Trophoblast cell (in vitro differentiated cells and primary cell): ENCODE data around the gene MTSS2.

ENCODE experiments used
- DNase-seq, 2 donors: peaks; one replicate each; pipeline ENCODE4 v3.0.0-alpha.2; 2016
- H2AFZ ChIP-seq: 2 replicates; pipeline ENCODE4 v1.6.1; 2013; ENCODE audit warnings: low read length, moderate library complexity, mild to moderate bottlenecking; ENCODE audit not compliant: insufficient read depth, poor library complexity
- H2AK5ac ChIP-seq: 2 replicates; pipeline ENCODE4 v1.6.1; 2013; ENCODE audit warnings: mild to moderate bottlenecking, low read length
- H2BK120ac ChIP-seq: 2 replicates; pipeline ENCODE4 v1.6.1; 2013; ENCODE audit warnings: low read length, mild to moderate bottlenecking, moderate library complexity; ENCODE audit not compliant: insufficient read depth, poor library complexity
- H2BK12ac ChIP-seq: 2 replicates; pipeline ENCODE4 v1.6.1; 2013; ENCODE audit warnings: mild to moderate bottlenecking, low read length, moderate library complexity
- H2BK5ac ChIP-seq: 2 replicates; pipeline ENCODE4 v1.6.1; 2013; ENCODE audit warnings: low read length, low read depth, moderate library complexity, mild to moderate bottlenecking; ENCODE audit not compliant: poor library complexity
- H3K14ac ChIP-seq: 2 replicates; pipeline ENCODE4 v1.6.1; 2013; ENCODE audit warnings: mild to moderate bottlenecking, low read length
- H3K18ac ChIP-seq: 2 replicates; pipeline ENCODE4 v1.6.1; 2013; ENCODE audit warnings: mild to moderate bottlenecking, low read length
- H3K23ac ChIP-seq: 2 replicates; pipeline ENCODE4 v1.6.1; 2013; ENCODE audit warnings: low read length
- H3K27ac ChIP-seq: 2 replicates; pipeline ENCODE4 v1.5.1; 2013; ENCODE audit warnings: low read depth, mild to moderate bottlenecking, inconsistent platforms, low read length, moderate library complexity
- H3K27me3 ChIP-seq: 2 replicates; pipeline ENCODE4 v1.6.1; 2013; ENCODE audit warnings: inconsistent platforms, mild to moderate bottlenecking, low read length, moderate library complexity; ENCODE audit not compliant: insufficient read depth
- H3K36me3 ChIP-seq, 2 experiments: 1 replicate in 1 of 2; 2 replicates in 1 of 2; pipeline ENCODE4 v1.6.1; 2013; ENCODE audit warnings: low read length in 2 of 2, mild to moderate bottlenecking in 2 of 2, moderate library complexity in 1 of 2; ENCODE audit not compliant: insufficient read depth in 2 of 2, control insufficient read depth in 1 of 2
- H3K4ac ChIP-seq: 2 replicates; pipeline ENCODE4 v1.6.1; 2013; ENCODE audit warnings: low read depth, mild to moderate bottlenecking, low read length, moderate library complexity
- H3K4me1 ChIP-seq, 2 experiments: 1 replicate in 1 of 2; 2 replicates in 1 of 2; pipeline ENCODE4 v1.6.1; 2013; ENCODE audit warnings: low read length in 2 of 2, mild to moderate bottlenecking in 2 of 2, moderate library complexity in 1 of 2; ENCODE audit not compliant: insufficient read depth in 2 of 2, control insufficient read depth in 1 of 2
- H3K4me2 ChIP-seq: 2 replicates; pipeline ENCODE4 v1.6.1; 2013; ENCODE audit warnings: inconsistent platforms, mild to moderate bottlenecking, low read length, moderate library complexity
- H3K4me3 ChIP-seq: 2 replicates; pipeline ENCODE4 v1.5.1; 2013; ENCODE audit warnings: mild to moderate bottlenecking, low read depth, low read length, inconsistent platforms
- H3K79me1 ChIP-seq: one replicate; pipeline ENCODE4 v1.6.1; 2013; ENCODE audit warnings: low read length
- H3K79me2 ChIP-seq: 2 replicates; pipeline ENCODE4 v1.6.1; 2013; ENCODE audit warnings: low read length, mild to moderate bottlenecking; ENCODE audit not compliant: control insufficient read depth, insufficient read depth, poor library complexity
- H3K9ac ChIP-seq: 2 replicates; pipeline ENCODE4 v1.6.1; 2013; ENCODE audit warnings: mild to moderate bottlenecking, low read length
- H3K9me3 ChIP-seq: 2 replicates; pipeline ENCODE4 v1.6.1; 2013; ENCODE audit warnings: low read depth, mild to moderate bottlenecking, control low read depth, inconsistent platforms, low read length; ENCODE audit not compliant: insufficient read depth
- H4K12ac ChIP-seq: 2 replicates; pipeline ENCODE4 v1.6.1; 2013; ENCODE audit warnings: low read depth, mild to moderate bottlenecking, low read length, moderate library complexity
- H4K8ac ChIP-seq: 2 replicates; pipeline ENCODE4 v1.6.1; 2013; ENCODE audit warnings: low read depth, mild to moderate bottlenecking, low read length, moderate library complexity
- H4K91ac ChIP-seq: one replicate; pipeline ENCODE4 v1.6.1; 2013; ENCODE audit warnings: low read depth, mild to moderate bottlenecking, low read length, moderate library complexity
- WGBS: extraction: QIAGEN DNeasy Blood & Tissue Kit; methylation state at CpG from one replicate; pipeline ENCODE4 v1.1.7; 2013; ENCODE audit warnings: missing lambda C conversion rate; ENCODE audit not compliant: insufficient read length, insufficient coverage; ENCODE audit errors: extremely low coverage; 5-methylcytosine and 5-hydroxymethylcytosine counted together

Gene MTSS2

DNA sequence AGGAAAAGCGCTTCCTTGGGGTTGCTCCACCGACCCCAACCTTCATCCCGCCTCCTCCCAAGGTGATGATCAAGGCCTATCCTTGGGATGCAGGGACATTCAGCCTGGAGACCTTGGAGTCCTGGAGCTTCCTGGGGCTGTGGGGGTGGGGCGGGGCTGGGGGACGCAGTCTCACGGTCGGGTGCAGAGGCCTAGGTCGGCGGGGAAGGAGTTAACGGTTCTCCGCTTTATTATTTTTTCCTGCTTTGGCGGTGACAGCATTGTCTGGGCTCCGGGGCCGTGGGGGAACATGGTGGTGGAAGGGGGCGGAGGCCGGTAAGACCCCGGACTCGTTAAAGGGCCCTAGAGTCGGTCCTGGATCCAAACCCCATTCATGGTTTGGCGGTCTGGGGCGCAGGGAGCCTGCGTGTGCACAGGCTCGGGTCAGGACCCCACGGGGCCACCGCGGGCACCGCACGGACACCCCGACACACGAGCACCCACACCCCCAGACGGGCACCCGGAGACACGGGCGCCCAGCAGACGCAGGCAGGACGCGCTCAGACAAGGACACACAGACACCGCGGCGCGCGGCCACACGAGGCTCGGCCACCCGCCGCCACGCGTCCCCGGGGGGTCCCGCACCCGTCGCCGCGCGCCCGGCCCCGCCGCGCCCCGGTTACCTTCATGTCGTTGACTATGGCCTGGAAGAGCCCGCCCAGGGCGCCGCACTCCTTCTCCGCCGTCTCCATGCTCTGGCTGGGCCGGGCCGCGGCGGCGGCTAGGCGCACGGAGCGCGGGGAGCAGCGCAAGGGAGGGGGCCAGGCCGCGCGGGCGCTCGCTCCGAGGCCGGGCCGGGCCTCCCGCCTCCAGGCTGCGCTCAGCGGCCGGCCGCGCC is 554 bp downstream of the MTSS2 start:
- Histone ChIP-seq H2BK120ac (peak overlapping the region; percentile 50), H3K14ac (peak overlapping the region; percentile 91), H3K9me3 (no peaks in the 10 kb centered on the region), H2AFZ (peak overlapping the region; percentile 48), H3K4me3 (peak overlapping the region; percentile 86), H2BK12ac (peak overlapping the region; percentile 50), H3K4me2 (peak overlapping the region; percentile 86), H3K36me3 (peaks cover 14 to 20% of the 10 kb centered on the region in 2 experiments), H4K91ac (peak overlapping the region; percentile 91), H3K4ac (peak overlapping the region; percentile 94), H3K79me1 (peaks cover 24% of the 10 kb centered on the region), H4K8ac (peak overlapping the region; percentile 51), H2BK5ac (peak overlapping the region; percentile 61), H3K4me1 (peaks cover 58 to 62% of the 10 kb centered on the region in 2 experiments), H3K23ac (no peak overlapping the region), H3K9ac (peak overlapping the region; percentile 81), H4K12ac (peak overlapping the region; percentile 54), H3K27ac (peak overlapping the region; percentile 18), H3K79me2 (peaks cover 37% of the 10 kb centered on the region), H3K27me3 (no peaks in the 10 kb centered on the region), H3K18ac (peak overlapping the region; percentile 98), H2AK5ac (peak overlapping the region; percentile 62)
- DNase-seq, result no peak
- WGBS, result no CpG with 5 or more reads among the region's 90 CpGs

- peaks cover 58 to 62% of the 10 kb centered on the region in 2 experiments for H3K4me1 ChIP-seq
- H2BK12ac ChIP-seq, result no peak overlapping the region
- H4K8ac ChIP-seq, result no peak overlapping the region
- no peak overlapping the region for H3K23ac ChIP-seq
- WGBS, result no CpG with 5 or more reads among the region's 14 CpGs
- peaks cover 24% of the 10 kb centered on the region for H3K79me1 ChIP-seq
- no peak for DNase-seq
- no peak overlapping the region for H2AK5ac ChIP-seq
- H3K4me2 ChIP-seq, result peak overlapping the region; percentile 86
- no peak overlapping the region for H2BK120ac ChIP-seq
- H3K14ac ChIP-seq, result peak overlapping the region; percentile 27
- peak overlapping the region; percentile 15 for H4K91ac ChIP-seq
- no peak overlapping the region for H2BK5ac ChIP-seq
- no peak overlapping the region for H2AFZ ChIP-seq
- H4K12ac ChIP-seq, result no peak overlapping the region
- no peak overlapping the region for H3K27ac ChIP-seq
- peak overlapping the region; percentile 35 for H3K9ac ChIP-seq
- H3K4ac ChIP-seq, result peak overlapping the region; percentile 82
- no peaks in the 10 kb centered on the region for H3K27me3 ChIP-seq
- peak overlapping the region; percentile 68 for H3K4me3 ChIP-seq
- H3K36me3 ChIP-seq, result peaks cover 18 to 24% of the 10 kb centered on the region in 2 experiments
- no peaks in the 10 kb centered on the region for H3K9me3 ChIP-seq
- peaks cover 37% of the 10 kb centered on the region for H3K79me2 ChIP-seq
- H3K18ac ChIP-seq, result peak overlapping the region; percentile 50
These were observed 1.4 kb downstream of the MTSS2 start for GRCh38 chr16:70684146-70685060.

- H3K4me3 ChIP-seq, result no peak overlapping the region
- peaks cover 51 to 54% of the 10 kb centered on the region in 2 experiments for H3K4me1 ChIP-seq
- no peak overlapping the region for H4K12ac ChIP-seq
- H4K91ac ChIP-seq, result peak overlapping the region; percentile 11
- H3K27me3 ChIP-seq, result no peaks in the 10 kb centered on the region
- no peak overlapping the region for H2AK5ac ChIP-seq
- H2BK5ac ChIP-seq, result no peak overlapping the region
- H3K9ac ChIP-seq, result no peak overlapping the region
- no peak overlapping the region for H4K8ac ChIP-seq
- H2BK120ac ChIP-seq, result no peak overlapping the region
- no peak overlapping the region for H3K27ac ChIP-seq
- no peak overlapping the region for H3K4me2 ChIP-seq
- peak overlapping the region; percentile 21 for H3K14ac ChIP-seq
- peaks cover 24% of the 10 kb centered on the region for H3K79me1 ChIP-seq
- DNase-seq, result no peak
- peak overlapping the region; percentile 80 for H3K4ac ChIP-seq
- no peak overlapping the region for H3K23ac ChIP-seq
- WGBS, result no CpG with 5 or more reads among the region's 13 CpGs
- no peak overlapping the region for H2AFZ ChIP-seq
- peaks cover 37% of the 10 kb centered on the region for H3K79me2 ChIP-seq
- H3K18ac ChIP-seq, result peak overlapping the region; percentile 14
- no peaks in the 10 kb centered on the region for H3K9me3 ChIP-seq
- H2BK12ac ChIP-seq, result no peak overlapping the region
- peaks cover 29 to 35% of the 10 kb centered on the region in 2 experiments for H3K36me3 ChIP-seq
These were observed 2.5 kb downstream of the MTSS2 start for GRCh38 chr16:70683146-70683944.
